Lung (tissue), 12 donors: ENCODE data around the gene TEAD4. TPM values are rescaled to one million over a fixed set of nuclear protein-coding genes. Genes with fewer than 3 reads are reported as not detected.

Source experiments
- ATAC-seq: fragments of 200-7000 bp; cut with Tn5 transposase; one replicate; pipeline ENCODE4 v1.9.1; 2020; ENCODE audit warnings: moderate number of reproducible peaks; ENCODE audit not compliant: insufficient read depth, low FRiP score
- DNase-seq, 3 donors: peaks; one replicate each; pipeline ENCODE4 v3.0.0-alpha.2; 2013 to 2017
- H3K27ac ChIP-seq, 2 donors: one replicate each; pipeline ENCODE4 v1.5.1; 2013; ENCODE audit warnings: mild to moderate bottlenecking in 2 of 2, moderate library complexity in 2 of 2, control low read depth in 1 of 2, inconsistent platforms in 1 of 2, low read depth in 1 of 2, low read length in 1 of 2
- H3K27me3 ChIP-seq, 3 donors: one replicate each; pipeline ENCODE4 v1.5.1; 2013; ENCODE audit warnings: low read length in 2 of 3; ENCODE audit not compliant: control insufficient read depth in 3 of 3, insufficient read depth in 3 of 3
- H3K36me3 ChIP-seq, 4 donors: one replicate each; pipeline ENCODE4 v1.5.1; 2013; ENCODE audit warnings: low read length in 4 of 4, mild to moderate bottlenecking in 1 of 4, moderate library complexity in 1 of 4; ENCODE audit not compliant: control insufficient read depth in 4 of 4, insufficient read depth in 4 of 4
- H3K4me1 ChIP-seq, 5 donors: one replicate each; pipeline ENCODE4 v1.5.1; 2013; ENCODE audit warnings: low read length in 5 of 5, mild to moderate bottlenecking in 2 of 5, moderate library complexity in 1 of 5; ENCODE audit not compliant: control insufficient read depth in 5 of 5, insufficient read depth in 5 of 5
- H3K4me3 ChIP-seq: one replicate; pipeline ENCODE4 v1.5.1; 2013; ENCODE audit warnings: mild to moderate bottlenecking, control low read depth, moderate library complexity
- H3K9ac ChIP-seq, 2 donors: one replicate each; pipeline ENCODE4 v1.5.1; 2013; ENCODE audit warnings: low read length in 2 of 2, control low read depth in 1 of 2; ENCODE audit not compliant: insufficient read depth in 1 of 2
- H3K9me3 ChIP-seq, 4 donors: one replicate each; pipeline ENCODE4 v1.5.1; 2013; ENCODE audit warnings: low read length in 3 of 4, mild to moderate bottlenecking in 1 of 4, moderate library complexity in 1 of 4; ENCODE audit not compliant: control insufficient read depth in 4 of 4, insufficient read depth in 3 of 4
- WGBS, 2 donors: extraction: QIAGEN DNeasy Blood & Tissue Kit; methylation state at CpG; one replicate each; pipeline ENCODE4 v1.1.7; 2013; 5-methylcytosine and 5-hydroxymethylcytosine counted together
- polyA plus RNA-seq, 2 donors: library from polyadenylated mRNA; stranded (reverse); fragments of 200-250 nt; gene quantifications; one replicate each; pipeline ENCODE4 v1.2.1, GENCODE V29; 2013
- total RNA-seq, 2 donors: library from RNA; depleted of rRNA in 1 of 2; stranded (reverse); fragments of >200 nt in 1 of 2; gene quantifications; one replicate each; pipeline ENCODE4 v1.2.1, GENCODE V29; 2014 to 2021
- TF ChIP-seq, protein P1 (sequence below): IDR thresholded peaks from 2 replicates; pipeline ENCODE4 v1.5.1; 2012; ENCODE audit warnings: mild to moderate bottlenecking; ENCODE audit errors: control extremely low read depth, extremely low read depth
- donor health status: control.
- donor health status: control.
- donor health status: Bipolar disorder and iron deficiency.
- donor health status: healthy.
- donor health status: DM: yes; HTN: yes; CAD: no.

Gene TEAD4
- total and polyA plus RNA-seq, 4 donors, result 7.1 to 36.3 (median 28.8) TPM

DNA sequence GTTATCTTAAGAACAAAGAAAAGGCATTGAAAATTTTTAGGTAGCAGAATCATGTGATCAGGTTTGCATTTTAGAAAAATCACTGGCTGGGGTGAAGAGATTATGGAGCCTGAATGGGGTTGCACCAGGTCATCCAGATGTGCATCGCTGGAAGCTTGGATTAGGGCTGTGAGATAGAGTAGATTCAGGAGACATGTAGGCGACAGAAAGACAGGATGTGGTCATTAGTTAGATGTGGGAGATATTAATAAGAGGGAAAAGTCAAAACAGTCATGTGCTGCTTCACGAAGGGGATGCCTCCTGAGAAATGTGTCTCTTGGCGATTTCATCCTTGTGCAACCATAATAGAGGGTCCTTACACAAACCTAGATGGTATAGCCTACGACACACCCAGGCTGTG, 25.1 kb downstream of the TEAD4 start:
- ATAC-seq (no peak), DNase-seq (no peak)
- H3K4me3 ChIP-seq, result no peak overlapping the region
- WGBS, 2 donors, result 59 to 73% methylated on average over 5 of the region's 5 CpGs
- TF ChIP-seq, protein P1, sequence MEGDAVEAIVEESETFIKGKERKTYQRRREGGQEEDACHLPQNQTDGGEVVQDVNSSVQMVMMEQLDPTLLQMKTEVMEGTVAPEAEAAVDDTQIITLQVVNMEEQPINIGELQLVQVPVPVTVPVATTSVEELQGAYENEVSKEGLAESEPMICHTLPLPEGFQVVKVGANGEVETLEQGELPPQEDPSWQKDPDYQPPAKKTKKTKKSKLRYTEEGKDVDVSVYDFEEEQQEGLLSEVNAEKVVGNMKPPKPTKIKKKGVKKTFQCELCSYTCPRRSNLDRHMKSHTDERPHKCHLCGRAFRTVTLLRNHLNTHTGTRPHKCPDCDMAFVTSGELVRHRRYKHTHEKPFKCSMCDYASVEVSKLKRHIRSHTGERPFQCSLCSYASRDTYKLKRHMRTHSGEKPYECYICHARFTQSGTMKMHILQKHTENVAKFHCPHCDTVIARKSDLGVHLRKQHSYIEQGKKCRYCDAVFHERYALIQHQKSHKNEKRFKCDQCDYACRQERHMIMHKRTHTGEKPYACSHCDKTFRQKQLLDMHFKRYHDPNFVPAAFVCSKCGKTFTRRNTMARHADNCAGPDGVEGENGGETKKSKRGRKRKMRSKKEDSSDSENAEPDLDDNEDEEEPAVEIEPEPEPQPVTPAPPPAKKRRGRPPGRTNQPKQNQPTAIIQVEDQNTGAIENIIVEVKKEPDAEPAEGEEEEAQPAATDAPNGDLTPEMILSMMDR, result no peak
- H3K27me3 ChIP-seq, result no peaks in the 10 kb centered on the region
- H3K4me1 ChIP-seq, result peaks cover 0 to 9% (median 0%) of the 10 kb centered on the region in 5 donors
- no peak overlapping the region for H3K9ac ChIP-seq
- H3K36me3 ChIP-seq, result peaks cover 0 to 10% (median 0%) of the 10 kb centered on the region in 4 donors
- no peak overlapping the region for H3K27ac ChIP-seq
- no peaks in the 10 kb centered on the region for H3K9me3 ChIP-seq

DNA sequence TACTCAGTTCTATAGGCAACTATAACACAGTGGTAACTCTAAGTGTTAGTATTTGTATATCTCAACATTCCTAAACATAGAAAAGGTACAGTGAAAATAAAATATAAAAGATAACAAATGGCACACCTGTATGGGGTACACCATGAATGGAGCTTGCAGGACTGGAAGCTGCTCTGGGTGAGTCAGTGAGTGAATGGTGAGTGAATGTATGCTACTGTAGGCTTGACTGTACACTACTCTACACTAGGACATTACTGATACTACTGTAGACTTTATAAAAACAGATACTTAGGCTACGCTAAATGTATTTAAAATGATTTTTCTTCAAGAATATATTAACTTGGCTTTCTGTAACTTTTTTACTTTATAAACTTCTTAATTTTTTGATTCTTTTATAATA, 25.5 kb downstream of the TEAD4 start:
- Histone ChIP-seq H3K36me3 (peaks cover 0 to 9% (median 0%) of the 10 kb centered on the region in 4 donors), H3K9me3 (no peaks in the 10 kb centered on the region), H3K27me3 (no peaks in the 10 kb centered on the region), H3K4me1 (peaks cover 0 to 9% (median 0%) of the 10 kb centered on the region in 5 donors), H3K4me3 (no peak overlapping the region), H3K27ac (no peak overlapping the region), H3K9ac (no peak overlapping the region)
- no peak for ATAC-seq
- TF ChIP-seq, protein P1, result no peak
- 97 to 100% methylated on average over 1 of the region's 1 CpG for WGBS, 2 donors
- no peak for DNase-seq

DNA sequence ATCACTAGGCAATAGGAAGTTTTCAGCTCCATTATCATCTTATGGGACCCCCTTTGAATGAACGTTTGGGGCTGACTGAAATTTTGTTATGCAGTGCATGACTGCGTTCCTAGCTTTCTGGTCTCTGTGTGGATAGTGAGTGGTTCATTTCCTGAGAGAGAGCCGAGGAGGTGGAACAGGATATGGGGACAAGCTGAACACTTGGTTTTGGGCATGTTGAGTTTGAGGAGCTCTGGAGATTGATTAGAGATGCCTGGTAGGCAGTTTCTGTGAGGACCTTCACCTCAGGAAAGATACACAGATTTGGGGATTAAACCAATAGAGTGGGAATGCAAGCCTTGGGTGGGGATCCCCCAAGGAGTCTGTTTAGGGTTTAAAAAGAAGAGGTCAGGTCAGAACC, 27.7 kb downstream of the TEAD4 start:
- Histone ChIP-seq H3K36me3 (peaks cover 0 to 4% (median 0%) of the 10 kb centered on the region in 4 donors), H3K9me3 (no peaks in the 10 kb centered on the region), H3K27me3 (no peaks in the 10 kb centered on the region), H3K4me1 (peaks cover 0 to 9% (median 0%) of the 10 kb centered on the region in 5 donors), H3K9ac (no peak overlapping the region), H3K27ac (no peak overlapping the region), H3K4me3 (no peak overlapping the region)
- ATAC-seq (no peak), DNase-seq (no peak)
- TF ChIP-seq, protein P1, result no peak
- 74% methylated on average over 3 of the region's 3 CpGs for WGBS, 2 donors

DNA sequence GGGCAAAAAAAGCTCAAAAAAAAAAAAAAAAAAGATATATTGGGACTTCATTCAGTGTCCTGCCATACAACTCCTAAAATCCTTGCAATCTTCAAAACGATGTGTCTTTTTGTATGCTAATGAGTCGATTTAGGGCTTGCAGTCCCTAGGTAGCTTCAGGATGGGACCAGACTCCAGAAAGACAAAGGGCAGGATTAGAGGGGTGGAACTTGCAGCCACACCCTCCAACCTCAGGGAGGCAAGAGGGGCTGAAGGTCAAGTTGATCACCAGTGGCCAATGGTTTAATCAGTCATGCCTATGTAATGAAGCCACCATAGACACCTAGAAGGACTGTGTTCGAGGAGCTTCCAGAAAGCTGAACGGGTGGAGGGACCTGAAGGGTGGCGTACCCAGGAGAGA, 29.3 kb downstream of the TEAD4 start:
- no peaks in the 10 kb centered on the region for H3K27me3 ChIP-seq
- H3K36me3 ChIP-seq, result peaks cover 0 to 4% (median 0%) of the 10 kb centered on the region in 4 donors
- ATAC-seq, result no peak
- H3K4me3 ChIP-seq, result no peak overlapping the region
- TF ChIP-seq, protein P1, result no peak
- no peak for DNase-seq
- WGBS, 2 donors, result 93 to 96% methylated on average over 5 of the region's 5 CpGs
- no peak overlapping the region for H3K9ac ChIP-seq
- no peaks in the 10 kb centered on the region for H3K9me3 ChIP-seq
- no peak overlapping the region for H3K27ac ChIP-seq
- peaks cover 0 to 4% (median 0%) of the 10 kb centered on the region in 5 donors for H3K4me1 ChIP-seq
